GM19023 (cell line): Measurements from ENCODE around the gene ASMT.
A peak's percentile ranks its signal among the peaks of the same experiment; 100 is the strongest.
"Not testable (repeated sequence)": the region's sequence is repeated elsewhere in the genome, so short reads cannot be mapped to it uniquely, and the experiment has no call there.

Source experiments
- ATAC-seq: cut with Tn5 transposase; IDR thresholded peaks from one replicate; pipeline ENCODE4 v1.9.1; 2021; ENCODE audit warnings: mild to moderate bottlenecking, moderate library complexity; ENCODE audit not compliant: unreplicated experiment

ASMT gene

GRCh38 chrX:1646009-1646408, 31.1 kb downstream of the ASMT start:
- no peak for ATAC-seq

GRCh38 chrX:1649621-1650020, 34.8 kb downstream of the ASMT start:
- ATAC-seq: no peak

GRCh38 chrX:1652011-1652811, 37.4 kb downstream of the ASMT start:
- not testable (repeated sequence) for ATAC-seq

- no peak for ATAC-seq
Measured at GRCh38 chrX:1656379-1656778, 41.5 kb downstream of the ASMT start.

GRCh38 chrX:1657367-1658070, 42.7 kb downstream of the ASMT start:
- ATAC-seq: peak; percentile 78

GRCh38 chrX:1658071-1658491, 43.2 kb downstream of the ASMT start:
- ATAC-seq: peak; percentile 10

GRCh38 chrX:1659664-1660461, 45.0 kb downstream of the ASMT start:
- ATAC-seq: no peak

- no peak for ATAC-seq
Measured at GRCh38 chrX:1661048-1661921, 46.4 kb downstream of the ASMT start.

GRCh38 chrX:1661922-1662221, 47.0 kb downstream of the ASMT start:
- ATAC-seq: no peak

DNA sequence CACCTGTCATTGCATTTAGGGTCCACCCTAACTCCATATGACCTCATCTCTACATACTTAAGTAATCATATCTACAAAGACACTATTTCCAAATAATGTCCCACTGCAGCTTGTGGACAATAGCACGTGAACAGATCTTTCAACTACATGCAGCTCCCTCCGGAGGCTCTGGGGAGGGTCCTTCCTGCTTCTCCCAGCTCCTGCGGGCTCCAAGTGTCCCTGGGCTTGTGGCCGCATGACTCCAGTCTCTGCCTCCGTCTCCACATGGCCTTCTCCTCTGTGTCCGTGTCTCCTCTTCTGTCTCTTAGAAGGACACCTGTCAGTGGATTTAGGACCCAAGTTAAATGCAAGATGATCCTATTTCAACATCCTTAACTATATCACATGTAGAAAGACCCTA, 52.7 kb downstream of the ASMT start:
- ATAC-seq: no peak

- ATAC-seq: no peak
Measured at GRCh38 chrX:1673337-1673736, 58.5 kb downstream of the ASMT start.

DNA sequence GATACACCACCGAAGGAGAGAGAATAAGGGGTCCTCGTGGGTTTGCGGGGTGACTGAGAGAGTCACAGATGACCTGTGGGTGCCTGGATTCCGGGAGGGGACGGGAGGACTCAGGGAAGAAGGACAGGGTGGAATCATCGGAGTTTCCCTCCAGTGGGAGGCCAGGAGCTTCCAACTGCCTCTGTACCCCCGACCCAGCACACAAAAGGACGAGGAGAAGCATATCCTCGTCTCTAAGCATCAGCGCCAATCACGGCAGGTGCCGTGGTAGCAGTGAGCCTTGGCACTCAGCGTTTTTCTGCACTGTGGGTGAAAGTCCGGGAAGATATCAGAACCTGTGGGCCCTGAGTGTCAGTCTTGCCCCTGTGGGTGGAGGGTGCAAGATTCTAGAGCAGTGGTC, 62.0 kb downstream of the ASMT start:
- ATAC-seq: no peak

- no peak for ATAC-seq
Measured at GRCh38 chrX:1679238-1679637, 64.4 kb downstream of the ASMT start.

DNA sequence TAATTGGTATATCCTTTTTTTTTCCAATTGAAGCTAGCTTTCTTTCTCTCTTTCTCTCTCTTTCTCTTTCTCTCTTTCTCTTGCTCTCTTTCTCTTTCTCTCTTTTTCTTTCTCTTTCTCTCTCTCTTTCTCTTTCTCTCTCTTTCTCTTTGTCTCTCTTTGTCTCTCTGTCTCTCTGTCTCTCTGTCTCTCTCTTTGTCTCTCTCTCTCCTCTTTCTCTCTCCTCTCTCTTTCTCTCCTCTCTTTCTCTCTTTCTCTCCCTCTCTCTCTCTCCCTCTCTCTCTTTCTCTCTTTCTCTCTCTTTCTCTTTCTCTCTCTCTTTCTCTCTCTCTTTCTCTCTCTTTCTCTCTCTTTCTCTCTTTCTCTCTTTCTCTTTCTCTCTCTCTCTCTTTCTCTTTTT, 66.6 kb downstream of the ASMT start:
- ATAC-seq: no peak

DNA sequence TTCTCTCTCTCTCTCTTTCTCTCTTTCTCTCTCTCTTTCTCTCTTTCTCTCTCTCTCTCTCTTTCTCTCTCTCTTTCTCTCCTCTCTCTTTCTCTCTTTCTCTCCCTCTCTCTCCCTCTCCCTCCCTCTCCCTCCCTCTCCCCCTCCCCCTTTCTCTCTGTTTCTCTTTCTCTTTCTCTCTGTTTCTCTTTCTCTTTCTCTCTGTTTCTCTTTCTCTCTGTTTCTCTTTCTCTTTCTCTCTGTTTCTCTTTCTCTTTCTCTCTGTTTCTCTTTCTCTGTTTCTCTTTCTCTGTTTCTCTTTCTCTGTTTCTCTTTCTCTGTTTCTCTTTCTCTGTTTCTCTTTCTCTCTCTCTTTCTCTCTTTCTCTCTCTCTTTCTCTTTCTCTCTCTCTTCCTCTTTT, 67.0 kb downstream of the ASMT start:
- not testable (repeated sequence) for ATAC-seq

GRCh38 chrX:1682501-1682900, 67.6 kb downstream of the ASMT start:
- not testable (repeated sequence) for ATAC-seq

DNA sequence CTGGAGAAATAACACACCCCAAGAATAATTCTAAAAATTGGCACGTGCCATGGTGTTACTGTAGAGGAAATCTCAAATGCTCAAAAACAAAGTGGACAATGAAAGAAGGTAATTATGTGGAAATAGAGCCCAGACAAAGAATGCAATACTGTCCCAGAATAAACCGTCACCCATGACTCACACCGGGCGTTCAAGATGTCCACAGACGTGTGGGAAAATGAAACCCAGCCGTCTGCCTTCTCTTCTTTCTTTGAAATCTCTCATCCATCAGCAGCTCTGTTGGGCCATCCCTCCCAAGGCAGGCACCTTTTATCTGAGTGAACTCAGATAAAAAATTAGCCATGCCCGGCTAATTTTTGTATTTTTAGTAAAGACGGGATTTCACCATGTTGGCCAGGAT, 70.0 kb downstream of the ASMT start:
- ATAC-seq: not testable (repeated sequence)

GRCh38 chrX:1685444-1685880, 70.6 kb downstream of the ASMT start:
- not testable (repeated sequence) for ATAC-seq

- ATAC-seq: no peak
Measured at GRCh38 chrX:1686642-1687041, 71.8 kb downstream of the ASMT start.
